Tibial nerve (tissue), 3 donors: ENCODE measurements around the gene PHACTR4.

ENCODE experiments used
- CTCF ChIP-seq, 5 experiments: fragments of 200-600 bp in 3 of 5; fragments of 450-650 bp in 2 of 5; sonication (generic) in 3 of 5; IDR thresholded peaks; one replicate each; pipeline ENCODE4 v1.5.1; 2016 to 2019; ENCODE audit warnings: antibody characterized with exemption in 5 of 5, mild to moderate bottlenecking in 3 of 5, moderate library complexity in 2 of 5
- POLR2A ChIP-seq, 2 donors: fragments of 450-650 bp; IDR thresholded peaks; one replicate each; pipeline ENCODE4 v1.6.1; 2017; ENCODE audit warnings: antibody characterized with exemption in 2 of 2, mild to moderate bottlenecking in 2 of 2, moderate library complexity in 2 of 2

GRCh38 chr1:28519946-28520725 lies 150.6 kb downstream of the PHACTR4 start:
- TF ChIP-seq CTCF (IDR thresholded peaks at IDR 0.05) = no peak
- no peak for TF ChIP-seq POLR2A (IDR thresholded peaks at IDR 0.05)
